ENCODE results near the gene NUAK1.

NUAK1 gene

GRCh38 chr12:106031761-106032622 is 106.8 kb downstream of the NUAK1 start:
- no peak for DNase-seq (ENCODE audit: low read depth)
- TF ChIP-seq, protein P1, sequence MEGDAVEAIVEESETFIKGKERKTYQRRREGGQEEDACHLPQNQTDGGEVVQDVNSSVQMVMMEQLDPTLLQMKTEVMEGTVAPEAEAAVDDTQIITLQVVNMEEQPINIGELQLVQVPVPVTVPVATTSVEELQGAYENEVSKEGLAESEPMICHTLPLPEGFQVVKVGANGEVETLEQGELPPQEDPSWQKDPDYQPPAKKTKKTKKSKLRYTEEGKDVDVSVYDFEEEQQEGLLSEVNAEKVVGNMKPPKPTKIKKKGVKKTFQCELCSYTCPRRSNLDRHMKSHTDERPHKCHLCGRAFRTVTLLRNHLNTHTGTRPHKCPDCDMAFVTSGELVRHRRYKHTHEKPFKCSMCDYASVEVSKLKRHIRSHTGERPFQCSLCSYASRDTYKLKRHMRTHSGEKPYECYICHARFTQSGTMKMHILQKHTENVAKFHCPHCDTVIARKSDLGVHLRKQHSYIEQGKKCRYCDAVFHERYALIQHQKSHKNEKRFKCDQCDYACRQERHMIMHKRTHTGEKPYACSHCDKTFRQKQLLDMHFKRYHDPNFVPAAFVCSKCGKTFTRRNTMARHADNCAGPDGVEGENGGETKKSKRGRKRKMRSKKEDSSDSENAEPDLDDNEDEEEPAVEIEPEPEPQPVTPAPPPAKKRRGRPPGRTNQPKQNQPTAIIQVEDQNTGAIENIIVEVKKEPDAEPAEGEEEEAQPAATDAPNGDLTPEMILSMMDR (IDR thresholded peaks at IDR 0.05; ENCODE audit: insufficient read depth, low read depth, low read length, missing control alignments) = no peak

DNA sequence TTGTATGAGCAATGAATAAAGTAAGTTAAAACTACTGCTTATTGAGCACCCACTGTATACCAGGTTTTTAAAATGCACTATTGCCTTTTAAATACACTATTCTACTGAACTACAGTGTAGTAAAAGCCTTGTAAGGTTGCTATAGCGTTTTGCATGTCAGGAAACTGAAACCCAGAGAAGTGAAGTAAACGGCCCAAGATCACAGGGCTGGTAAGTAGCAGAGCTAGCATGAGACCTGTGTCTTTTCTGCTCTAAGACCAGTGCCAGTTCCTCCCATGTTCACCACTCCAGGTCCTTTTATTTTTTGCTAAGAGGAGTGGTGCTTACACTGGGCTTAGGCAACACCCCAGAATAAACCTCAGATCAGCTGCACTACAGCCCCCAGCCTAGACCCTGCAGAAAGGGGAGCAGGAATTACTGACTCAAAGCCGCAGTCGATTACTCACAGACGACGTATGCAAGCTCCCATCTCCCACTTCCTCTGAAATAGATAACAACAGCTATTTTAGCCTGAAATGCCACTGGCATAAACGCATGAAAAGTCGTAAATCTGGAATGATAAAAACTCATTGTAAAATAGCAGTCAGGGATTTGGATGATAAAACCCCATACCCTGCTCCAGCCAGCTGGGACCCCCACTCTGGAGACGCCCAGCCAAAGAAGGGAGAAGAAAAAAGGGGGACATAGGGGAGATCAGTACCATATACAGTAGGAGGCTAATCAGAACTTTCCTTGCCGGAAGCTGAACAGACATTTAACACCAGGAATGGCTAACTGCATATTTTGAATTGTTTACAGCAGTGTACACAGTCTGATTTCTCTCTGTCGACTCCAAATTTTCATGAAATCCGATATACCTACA is 108.3 kb downstream of the NUAK1 start:
- no peak for DNase-seq (ENCODE audit: low read depth)
- TF ChIP-seq, protein P1 (IDR thresholded peaks at IDR 0.05; ENCODE audit: insufficient read depth, low read depth, low read length, missing control alignments) = no peak
- no peak overlapping the region for H3K4me3 ChIP-seq (ENCODE audit: low read depth, low read length)

More at GRCh38 chr12:106031761-106032622, 106.8 kb downstream of the NUAK1 start:
- no peak overlapping the region for H3K4me3 ChIP-seq (ENCODE audit: low read depth, low read length)

GRCh38 chr12:106029532-106029931 is 109.2 kb downstream of the NUAK1 start:
- TF ChIP-seq, protein P1 (IDR thresholded peaks at IDR 0.05; ENCODE audit: insufficient read depth, low read depth, low read length, missing control alignments) = no peak
- H3K4me3 ChIP-seq (ENCODE audit: low read depth, low read length) = no peak overlapping the region
- no peak for DNase-seq (ENCODE audit: low read depth)

GRCh38 chr12:106027911-106028310 is 110.8 kb downstream of the NUAK1 start:
- no peak for DNase-seq (ENCODE audit: low read depth)
- no peak overlapping the region for H3K4me3 ChIP-seq (ENCODE audit: low read depth, low read length)
- TF ChIP-seq, protein P1 (IDR thresholded peaks at IDR 0.05; ENCODE audit: insufficient read depth, low read depth, low read length, missing control alignments) = no peak

DNA sequence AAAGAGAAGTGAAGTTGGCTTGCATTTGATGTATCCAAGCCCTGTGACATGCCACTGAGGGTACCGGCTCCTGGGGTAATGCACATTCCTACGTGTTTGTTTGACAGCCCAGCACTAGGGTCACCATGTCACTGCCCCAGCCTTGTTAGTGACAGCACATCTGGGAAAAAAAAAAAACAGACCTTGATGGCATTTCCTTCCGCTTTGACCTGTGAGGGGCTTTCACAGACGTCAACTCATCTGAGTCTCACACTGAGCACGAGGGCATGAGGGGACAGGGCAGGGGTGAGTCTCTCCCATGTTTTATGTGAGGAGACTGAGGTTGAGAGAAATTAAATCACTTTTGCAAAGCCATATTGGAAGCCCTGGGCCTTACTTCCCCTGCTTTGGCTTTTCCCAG is 111.5 kb downstream of the NUAK1 start:
- no peak overlapping the region for H3K4me3 ChIP-seq (ENCODE audit: low read depth, low read length)
- DNase-seq (ENCODE audit: low read depth) = no peak
- TF ChIP-seq, protein P1 (IDR thresholded peaks at IDR 0.05; ENCODE audit: insufficient read depth, low read depth, low read length, missing control alignments) = no peak

DNA sequence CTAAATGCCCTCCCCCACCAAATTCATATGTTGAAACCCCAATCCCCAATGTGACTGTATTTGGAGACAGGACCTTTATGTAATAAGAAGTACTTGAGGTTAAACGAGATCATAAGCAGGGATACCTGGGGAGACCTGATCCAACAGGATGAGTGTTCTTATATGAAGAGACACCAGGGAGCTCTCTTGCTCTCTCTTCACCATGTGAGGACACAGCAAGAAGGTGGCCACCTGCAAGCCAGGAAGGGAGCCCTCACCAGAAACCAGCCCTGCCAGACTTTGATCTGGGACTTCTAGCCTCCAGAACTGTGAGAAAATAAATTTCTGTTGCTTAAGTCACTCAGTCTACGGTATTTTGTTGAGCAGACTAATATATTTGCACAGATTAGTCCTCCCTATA is 113.6 kb downstream of the NUAK1 start:
- H3K4me3 ChIP-seq (ENCODE audit: low read depth, low read length) = no peak overlapping the region
- TF ChIP-seq, protein P1 (IDR thresholded peaks at IDR 0.05; ENCODE audit: insufficient read depth, low read depth, low read length, missing control alignments) = no peak
- no peak for DNase-seq (ENCODE audit: low read depth)

All from GM12865 (cell line).